Skeletal muscle satellite cell (primary cell): ENCODE measurements around the gene CNOT1.

Experiments used
- H3K27me3 ChIP-seq: 2 replicates; pipeline ENCODE4 v1.7.0; 2013; ENCODE audit warnings: low read length; ENCODE audit not compliant: control insufficient read depth, insufficient read depth
- H3K36me3 ChIP-seq: 2 replicates; pipeline ENCODE4 v1.7.0; 2013; ENCODE audit warnings: mild to moderate bottlenecking, control low read depth, low read length; ENCODE audit not compliant: insufficient read depth
- H3K4me1 ChIP-seq: 2 replicates; pipeline ENCODE4 v1.7.0; 2013; ENCODE audit warnings: low read length; ENCODE audit not compliant: control insufficient read depth, insufficient read depth
- H3K4me2 ChIP-seq: 2 replicates; pipeline ENCODE4 v1.7.0; 2013; ENCODE audit warnings: mild to moderate bottlenecking, low read length
- H3K4me3 ChIP-seq: 2 replicates; pipeline ENCODE4 v1.7.0; 2013; ENCODE audit warnings: low read length
- H3K9ac ChIP-seq: 2 replicates; pipeline ENCODE4 v1.7.0; 2013; ENCODE audit warnings: mild to moderate bottlenecking, low read depth, low read length, moderate library complexity
- H3K9me3 ChIP-seq: replicated peaks from 2 replicates; pipeline ENCODE4 v1.7.0; 2013; ENCODE audit warnings: mild to moderate bottlenecking, control low read depth, low read length

The CNOT1 gene

DNA sequence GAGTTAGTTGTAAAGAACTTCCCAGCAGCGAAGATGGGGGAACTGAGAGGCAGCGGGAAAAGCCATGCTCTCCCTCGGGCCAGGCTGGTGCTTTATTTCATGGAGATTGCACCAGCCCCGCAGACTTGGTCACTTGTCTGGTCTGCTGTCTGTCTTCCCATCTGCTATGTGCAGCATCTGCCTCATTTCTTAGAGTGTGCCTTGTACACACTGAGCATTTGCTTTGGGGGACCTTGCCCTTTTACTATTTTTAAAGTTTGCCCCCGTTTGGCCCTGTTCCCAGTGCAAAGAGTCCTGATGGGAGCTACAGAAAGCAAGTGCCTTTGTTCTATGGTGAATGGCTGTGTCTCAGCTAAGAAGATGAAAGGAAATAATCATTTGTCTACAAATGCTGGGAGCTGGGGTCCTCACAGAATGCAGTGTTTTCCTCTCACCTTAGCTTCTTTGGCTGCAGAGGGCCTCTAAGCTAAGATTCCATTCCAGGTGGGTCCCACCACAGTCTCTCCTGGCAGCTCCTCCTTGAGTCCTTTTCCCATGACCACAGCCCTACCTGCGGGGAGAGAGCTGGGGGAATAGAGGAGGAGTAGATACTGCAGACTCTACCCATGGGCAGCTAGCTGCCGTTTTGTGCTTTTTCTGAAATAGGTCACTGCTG is 25.1 kb upstream of the CNOT1 start:
- H3K27me3 ChIP-seq: peaks cover 12% of the 10 kb centered on the region

DNA sequence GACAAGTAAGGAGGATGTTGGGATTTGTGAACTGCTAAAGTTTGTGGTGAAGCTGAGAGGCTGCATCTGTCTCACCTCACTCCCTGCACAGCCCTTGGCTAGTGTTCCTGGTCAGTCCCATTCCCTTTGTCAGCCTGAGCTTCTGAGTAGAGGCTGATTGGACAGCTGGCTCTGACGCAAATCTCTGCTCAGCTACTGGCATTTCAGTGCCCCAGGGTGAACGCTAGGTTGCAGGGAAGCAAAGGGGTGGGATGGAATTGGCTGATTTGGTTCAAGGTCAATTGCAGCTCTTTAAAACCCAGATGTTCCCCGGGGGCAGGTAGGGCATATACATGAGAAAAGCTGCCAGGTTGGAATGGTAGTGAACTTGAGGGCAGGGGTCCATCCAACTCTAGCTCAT is 23.1 kb upstream of the CNOT1 start:
- Histone ChIP-seq H3K9ac (no peak overlapping the region), H3K4me2 (no peak overlapping the region), H3K27me3 (peaks cover 6% of the 10 kb centered on the region), H3K36me3 (no peaks in the 10 kb centered on the region), H3K4me3 (no peak overlapping the region), H3K9me3 (no peaks in the 10 kb centered on the region), H3K4me1 (peaks cover 3% of the 10 kb centered on the region)

More for the DNA sequence above, 25.1 kb upstream of the CNOT1 start:
- no peaks in the 10 kb centered on the region for H3K36me3 ChIP-seq
- no peak overlapping the region for H3K4me2 ChIP-seq
- no peak overlapping the region for H3K9ac ChIP-seq
- no peak overlapping the region for H3K4me3 ChIP-seq
- peaks cover 3% of the 10 kb centered on the region for H3K4me1 ChIP-seq
- no peaks in the 10 kb centered on the region for H3K9me3 ChIP-seq

DNA sequence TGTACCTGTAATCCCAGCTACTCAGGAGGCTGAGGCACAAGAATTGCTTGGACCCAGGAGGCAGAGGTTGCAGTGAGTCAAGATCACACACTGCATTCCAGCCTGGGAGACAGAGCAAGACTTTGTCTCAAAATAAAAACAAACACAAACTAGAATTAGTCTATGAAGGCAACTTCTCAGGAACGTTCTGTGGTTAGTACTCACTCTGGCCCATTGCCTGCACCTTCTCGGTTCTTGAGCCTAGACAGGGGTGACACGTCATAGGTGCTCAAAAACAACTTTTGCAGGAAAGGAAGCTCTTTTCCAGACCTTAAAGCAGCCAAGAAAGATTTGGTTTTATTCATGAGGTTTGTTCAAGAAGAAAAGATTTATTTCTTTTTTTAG is 22.3 kb upstream of the CNOT1 start:
- Histone ChIP-seq H3K27me3 (peaks cover 6% of the 10 kb centered on the region), H3K4me3 (no peak overlapping the region), H3K4me1 (peaks cover 3% of the 10 kb centered on the region), H3K4me2 (no peak overlapping the region), H3K36me3 (no peaks in the 10 kb centered on the region), H3K9ac (no peak overlapping the region), H3K9me3 (no peaks in the 10 kb centered on the region)

DNA sequence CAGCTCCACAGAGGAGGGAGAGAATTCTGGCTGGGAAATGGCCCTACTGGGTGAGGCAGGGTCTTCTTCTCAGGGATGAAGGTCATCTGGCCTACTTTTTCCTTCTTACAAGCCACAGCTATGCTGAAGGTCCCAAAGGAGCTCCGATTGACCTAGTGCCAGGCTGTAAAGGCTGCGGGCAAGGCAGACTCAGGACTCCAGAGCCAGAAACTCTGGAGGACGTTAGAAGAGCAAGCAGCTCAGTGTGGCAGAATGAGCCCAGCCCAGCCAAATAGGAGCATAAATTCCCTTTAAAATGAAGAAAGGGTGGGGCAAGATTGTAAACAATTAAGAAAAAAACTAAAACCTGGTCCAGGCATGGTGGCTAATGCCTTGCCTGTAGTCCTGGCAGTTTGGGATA is 20.1 kb upstream of the CNOT1 start:
- no peaks in the 10 kb centered on the region for H3K9me3 ChIP-seq
- H3K9ac ChIP-seq: no peak overlapping the region
- H3K27me3 ChIP-seq: peaks cover 6% of the 10 kb centered on the region
- H3K36me3 ChIP-seq: no peaks in the 10 kb centered on the region
- H3K4me3 ChIP-seq: no peak overlapping the region
- peaks cover 3% of the 10 kb centered on the region for H3K4me1 ChIP-seq
- no peak overlapping the region for H3K4me2 ChIP-seq

DNA sequence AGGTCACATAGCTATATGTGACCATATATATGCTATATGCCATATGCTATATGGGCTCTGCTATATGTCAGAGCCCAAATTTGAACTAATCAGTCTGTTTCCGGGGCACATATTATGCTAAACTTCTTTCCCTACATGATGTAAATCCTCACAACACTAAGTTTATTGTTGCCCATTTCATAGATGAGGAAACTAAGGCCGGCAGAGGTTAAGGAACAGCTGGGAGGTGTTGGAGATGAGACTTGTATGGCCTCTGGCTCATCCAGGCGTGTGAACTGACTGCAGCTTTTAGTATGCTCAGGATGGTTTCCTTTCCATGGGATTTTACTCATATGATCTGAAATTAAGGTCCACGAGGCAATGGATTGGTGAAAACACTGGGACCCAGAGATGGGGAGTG is 17.5 kb upstream of the CNOT1 start:
- Histone ChIP-seq H3K4me2 (no peak overlapping the region), H3K27me3 (no peaks in the 10 kb centered on the region), H3K9me3 (no peaks in the 10 kb centered on the region), H3K4me3 (no peak overlapping the region), H3K36me3 (no peaks in the 10 kb centered on the region), H3K9ac (no peak overlapping the region), H3K4me1 (peaks cover 3% of the 10 kb centered on the region)

DNA sequence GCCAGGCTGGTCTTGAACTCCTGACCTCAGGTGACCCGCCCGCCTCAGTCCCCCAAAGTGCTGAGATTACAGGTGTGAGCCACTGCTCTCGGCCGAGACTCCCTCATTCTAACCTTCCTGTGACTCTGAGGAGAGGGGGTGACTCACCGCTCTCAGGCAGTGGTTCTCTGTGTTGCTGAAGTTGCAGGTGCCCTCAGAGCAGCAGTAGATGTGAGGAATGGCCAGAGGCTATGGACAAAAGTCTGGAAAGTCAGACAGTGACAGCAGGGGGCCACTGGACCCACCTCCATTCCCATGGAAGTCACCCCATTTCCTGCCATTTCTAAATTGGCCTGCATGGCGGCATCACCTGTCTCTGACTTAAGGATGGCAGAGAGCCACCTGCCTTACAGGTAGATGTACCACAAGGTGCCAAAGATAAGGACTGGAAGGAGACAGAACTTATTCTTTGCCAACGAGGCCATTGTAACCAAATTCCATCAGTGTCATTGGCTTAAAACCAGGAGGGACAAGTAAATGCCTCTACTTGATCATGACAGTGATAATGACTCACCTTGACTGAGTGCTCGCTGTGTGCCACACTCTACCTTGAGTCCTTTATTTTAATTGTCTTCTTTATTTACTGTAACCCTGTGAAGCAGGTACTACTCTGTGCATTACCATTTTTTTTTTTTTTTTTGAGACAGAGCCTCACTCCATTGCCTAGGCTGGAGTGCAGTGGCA is 15.3 kb upstream of the CNOT1 start:
- no peaks in the 10 kb centered on the region for H3K4me1 ChIP-seq
- H3K9me3 ChIP-seq: no peaks in the 10 kb centered on the region
- H3K4me2 ChIP-seq: no peak overlapping the region
- no peaks in the 10 kb centered on the region for H3K27me3 ChIP-seq
- H3K9ac ChIP-seq: no peak overlapping the region
- no peaks in the 10 kb centered on the region for H3K36me3 ChIP-seq
- no peak overlapping the region for H3K4me3 ChIP-seq

DNA sequence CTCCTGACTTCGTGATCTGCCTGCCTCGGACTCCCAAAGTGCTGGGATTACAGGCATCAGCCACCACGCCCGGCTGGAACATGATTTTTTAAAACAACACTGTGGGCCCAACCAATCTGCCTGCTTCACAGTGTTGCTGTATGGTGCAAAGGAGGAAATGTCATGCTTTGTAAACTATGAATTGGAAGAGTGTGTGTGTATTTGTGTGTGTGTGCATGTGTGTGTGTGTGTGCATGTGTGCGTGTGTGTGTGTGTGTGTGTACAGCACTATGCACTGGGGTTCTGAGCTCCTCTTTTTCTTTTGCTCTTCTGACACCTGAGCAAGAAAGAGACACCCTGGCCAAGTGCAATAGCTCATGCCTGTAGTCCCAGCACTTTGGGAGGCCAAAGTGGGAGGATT is 14.5 kb upstream of the CNOT1 start:
- Histone ChIP-seq H3K9me3 (no peaks in the 10 kb centered on the region), H3K36me3 (no peaks in the 10 kb centered on the region), H3K9ac (no peak overlapping the region), H3K4me3 (no peak overlapping the region), H3K27me3 (no peaks in the 10 kb centered on the region), H3K4me2 (no peak overlapping the region), H3K4me1 (no peaks in the 10 kb centered on the region)

DNA sequence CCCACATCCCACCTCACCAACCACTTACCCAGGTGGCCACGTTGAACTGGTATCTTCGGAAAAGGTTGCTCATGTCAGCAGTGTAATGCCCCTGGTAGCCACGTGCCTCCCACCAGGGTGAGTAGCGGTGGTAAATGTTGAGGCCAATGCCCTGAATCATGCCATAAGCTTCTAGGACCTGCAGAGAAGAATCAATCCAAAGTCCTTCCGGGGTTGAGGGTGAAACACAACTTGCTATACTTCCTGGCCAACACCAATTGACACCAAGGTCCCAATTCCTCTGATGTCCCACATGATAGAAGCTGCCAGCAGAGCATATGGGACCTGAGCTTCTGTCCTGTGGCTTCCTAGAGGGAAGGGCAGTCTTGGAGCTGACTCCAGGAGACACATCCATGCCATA is 11.3 kb upstream of the CNOT1 start:
- Histone ChIP-seq H3K9ac (no peak overlapping the region), H3K4me2 (no peak overlapping the region), H3K9me3 (no peaks in the 10 kb centered on the region), H3K36me3 (no peaks in the 10 kb centered on the region), H3K27me3 (no peaks in the 10 kb centered on the region), H3K4me3 (no peak overlapping the region), H3K4me1 (peaks cover 11% of the 10 kb centered on the region)

DNA sequence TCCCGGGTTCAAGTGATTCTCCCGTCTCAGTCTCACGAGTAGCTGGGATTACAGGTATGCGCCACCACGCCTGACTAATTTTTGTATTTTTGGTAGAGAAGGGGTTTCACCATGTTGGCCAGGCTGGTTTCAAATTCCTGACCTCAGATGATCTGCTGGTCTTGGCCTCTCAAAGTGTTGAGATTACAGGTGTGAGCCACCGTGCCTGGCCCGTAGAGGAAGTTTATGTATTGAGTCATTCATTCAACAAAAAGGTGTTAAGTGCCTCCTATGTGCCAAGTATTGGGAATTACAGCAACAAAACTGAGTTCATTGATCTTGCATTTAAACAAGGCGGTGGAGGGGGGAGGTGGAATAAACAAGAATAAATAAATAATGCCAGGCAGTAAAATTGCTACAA is 10.2 kb upstream of the CNOT1 start:
- no peak overlapping the region for H3K4me3 ChIP-seq
- no peak overlapping the region for H3K4me2 ChIP-seq
- peaks cover 11% of the 10 kb centered on the region for H3K4me1 ChIP-seq
- no peaks in the 10 kb centered on the region for H3K27me3 ChIP-seq
- H3K9ac ChIP-seq: no peak overlapping the region
- H3K36me3 ChIP-seq: no peaks in the 10 kb centered on the region
- no peaks in the 10 kb centered on the region for H3K9me3 ChIP-seq

DNA sequence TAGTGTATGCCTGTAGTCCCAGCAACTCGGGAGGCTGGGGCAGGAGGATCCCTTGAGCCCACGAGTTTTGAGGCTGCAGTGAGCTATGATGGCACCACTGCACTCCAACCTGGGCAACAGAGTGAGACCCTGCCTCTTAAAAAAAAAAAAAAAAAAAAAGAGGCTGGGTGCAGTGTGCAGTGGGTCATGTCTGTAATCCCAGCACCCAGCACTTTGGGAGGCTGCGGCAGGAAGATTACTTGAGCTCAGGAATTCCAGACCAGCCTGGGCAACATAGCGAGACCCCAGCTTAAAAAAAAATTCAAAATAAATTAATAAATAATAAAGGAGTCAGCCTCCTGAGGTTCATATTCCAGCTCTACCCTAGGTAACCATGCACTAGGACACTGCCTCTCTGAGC is 9.6 kb upstream of the CNOT1 start:
- Histone ChIP-seq H3K4me1 (peaks cover 11% of the 10 kb centered on the region), H3K27me3 (no peaks in the 10 kb centered on the region)

DNA sequence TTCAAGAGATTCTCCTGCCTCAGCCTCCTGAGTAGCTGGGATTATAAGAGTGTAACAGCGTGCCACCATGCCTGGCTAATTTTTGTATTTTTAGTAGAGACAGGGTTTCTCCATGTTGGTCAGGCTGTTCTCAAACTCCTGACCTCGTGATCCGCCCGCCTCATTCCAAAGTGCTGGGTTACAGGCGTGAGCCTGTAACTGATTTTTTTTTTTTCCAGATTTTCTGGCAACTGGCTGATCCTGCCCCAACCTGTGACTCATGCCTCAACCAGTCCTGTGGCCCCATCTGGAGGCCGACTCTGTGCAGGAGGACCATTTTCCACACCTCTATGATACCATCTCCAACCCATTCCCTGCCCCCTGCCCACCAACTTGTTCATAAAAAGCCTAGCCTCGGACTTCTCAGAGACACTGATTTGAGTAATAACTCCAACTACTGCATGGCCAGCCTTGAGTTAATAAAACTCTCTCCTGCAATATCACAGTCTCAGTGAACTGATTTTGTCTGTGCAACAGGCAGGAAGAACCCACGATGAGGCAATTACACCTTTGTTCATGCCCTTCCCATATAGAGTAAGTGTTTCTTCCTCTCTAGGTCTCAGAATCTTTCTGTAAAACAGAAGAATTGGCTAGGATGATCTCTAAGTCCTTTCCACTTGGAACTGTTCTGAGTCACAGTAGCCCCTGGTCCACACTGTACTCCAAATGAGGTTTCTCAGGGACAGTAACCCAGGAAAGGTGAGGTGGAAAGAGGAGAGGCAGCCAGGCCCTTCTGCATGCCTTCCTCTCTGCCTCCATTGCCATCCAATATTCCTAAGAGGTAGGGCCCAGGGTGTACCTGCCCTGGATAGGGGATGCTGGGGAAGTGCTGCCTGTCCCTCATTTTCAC is 8.8 kb upstream of the CNOT1 start:
- H3K27me3 ChIP-seq: no peaks in the 10 kb centered on the region
- H3K4me3 ChIP-seq: no peak overlapping the region
- peak overlapping the region; percentile 12 for H3K4me2 ChIP-seq
- peak overlapping the region; percentile 43 for H3K9ac ChIP-seq
- peaks cover 11% of the 10 kb centered on the region for H3K4me1 ChIP-seq
- H3K36me3 ChIP-seq: no peaks in the 10 kb centered on the region
- H3K9me3 ChIP-seq: no peaks in the 10 kb centered on the region

More for the DNA sequence above, 9.6 kb upstream of the CNOT1 start:
- no peak overlapping the region for H3K9ac ChIP-seq
- H3K9me3 ChIP-seq: no peaks in the 10 kb centered on the region
- no peak overlapping the region for H3K4me3 ChIP-seq
- no peaks in the 10 kb centered on the region for H3K36me3 ChIP-seq
- H3K4me2 ChIP-seq: no peak overlapping the region
